Prostate gland (tissue), 2 donors: ENCODE data around the gene INHBC.

ENCODE experiments used
- POLR2A ChIP-seq: fragments of 450-650 bp; IDR thresholded peaks from one replicate; pipeline ENCODE4 v1.6.1; 2016; ENCODE audit warnings: antibody characterized with exemption, mild to moderate bottlenecking
- POLR2AphosphoS5 ChIP-seq: sonication (generic); formaldehyde crosslinking; IDR thresholded peaks from one replicate; pipeline ENCODE4 v1.6.1; 2017; ENCODE audit warnings: antibody characterized with exemption
- TF ChIP-seq, protein P1 (sequence below), 4 experiments: fragments of 200-600 bp in 2 of 4; fragments of 450-650 bp in 2 of 4; sonication (generic) in 2 of 4; IDR thresholded peaks; 1 replicate in 3 of 4; 2 replicates in 1 of 4; pipeline ENCODE4 v1.5.1; 2016 to 2019; ENCODE audit warnings: antibody characterized with exemption in 4 of 4, mild to moderate bottlenecking in 2 of 4, moderate library complexity in 2 of 4

DNA sequence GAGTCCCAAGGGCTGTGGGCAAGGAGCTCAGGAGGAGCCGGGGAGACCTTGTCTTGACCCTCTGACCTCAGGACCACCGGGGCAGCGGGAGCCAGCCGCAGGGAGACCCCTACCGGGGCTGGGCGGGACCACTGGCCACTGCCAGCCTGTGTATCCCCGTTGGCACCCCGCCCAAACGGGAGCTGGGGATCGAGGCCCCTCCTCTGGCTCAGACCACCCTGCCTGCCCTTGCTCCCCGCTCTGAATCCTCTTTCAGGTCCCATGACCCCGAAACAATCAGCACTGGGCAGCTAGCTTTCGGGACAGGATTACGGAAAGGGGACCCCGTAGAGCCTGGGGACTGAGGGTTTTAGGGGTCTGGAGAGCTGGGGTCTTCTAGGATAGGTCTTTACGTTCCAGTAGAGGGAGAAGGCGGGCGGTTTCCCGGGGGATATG, 26.3 kb downstream of the INHBC start:
- no peak for TF ChIP-seq POLR2A
- TF ChIP-seq, protein P1, sequence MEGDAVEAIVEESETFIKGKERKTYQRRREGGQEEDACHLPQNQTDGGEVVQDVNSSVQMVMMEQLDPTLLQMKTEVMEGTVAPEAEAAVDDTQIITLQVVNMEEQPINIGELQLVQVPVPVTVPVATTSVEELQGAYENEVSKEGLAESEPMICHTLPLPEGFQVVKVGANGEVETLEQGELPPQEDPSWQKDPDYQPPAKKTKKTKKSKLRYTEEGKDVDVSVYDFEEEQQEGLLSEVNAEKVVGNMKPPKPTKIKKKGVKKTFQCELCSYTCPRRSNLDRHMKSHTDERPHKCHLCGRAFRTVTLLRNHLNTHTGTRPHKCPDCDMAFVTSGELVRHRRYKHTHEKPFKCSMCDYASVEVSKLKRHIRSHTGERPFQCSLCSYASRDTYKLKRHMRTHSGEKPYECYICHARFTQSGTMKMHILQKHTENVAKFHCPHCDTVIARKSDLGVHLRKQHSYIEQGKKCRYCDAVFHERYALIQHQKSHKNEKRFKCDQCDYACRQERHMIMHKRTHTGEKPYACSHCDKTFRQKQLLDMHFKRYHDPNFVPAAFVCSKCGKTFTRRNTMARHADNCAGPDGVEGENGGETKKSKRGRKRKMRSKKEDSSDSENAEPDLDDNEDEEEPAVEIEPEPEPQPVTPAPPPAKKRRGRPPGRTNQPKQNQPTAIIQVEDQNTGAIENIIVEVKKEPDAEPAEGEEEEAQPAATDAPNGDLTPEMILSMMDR (IDR thresholded peaks at IDR 0.05) = no peak
- TF ChIP-seq POLR2AphosphoS5 = no peak
